Measurements from ENCODE around the gene PRAMEF13.
"Not testable (repeated sequence)": the region's sequence is repeated elsewhere in the genome, so short reads cannot be mapped to it uniquely, and the experiment has no call there.

The PRAMEF13 gene

GRCh38 chr1:13165531-13165930 is 35.7 kb downstream of the PRAMEF13 start, which contains the start of gene HNRNPCL4:
TSS of gene HNRNPCL4 (minus strand) at chr1:13165631. CDS start at chr1:13165467, 164 bp downstream.
- not testable (repeated sequence) for DNase-seq

- DNase-seq: not testable (repeated sequence)
These were observed 45.3 kb downstream of the PRAMEF13 start, which contains the start of gene PRAMEF26 for GRCh38 chr1:13155909-13156308. TSS of gene PRAMEF26 (minus strand) at chr1:13156009. CDS start at chr1:13153095, 2,914 bp downstream.
